ENCODE results near the gene PAK6. TPM values are rescaled to one million over a fixed set of nuclear protein-coding genes. Genes with fewer than 3 reads are reported as not detected.

PAK6 gene
- total and polyA plus RNA-seq, 2 experiments from 2014 or later, result 2.6 to 2.7 TPM

DNA sequence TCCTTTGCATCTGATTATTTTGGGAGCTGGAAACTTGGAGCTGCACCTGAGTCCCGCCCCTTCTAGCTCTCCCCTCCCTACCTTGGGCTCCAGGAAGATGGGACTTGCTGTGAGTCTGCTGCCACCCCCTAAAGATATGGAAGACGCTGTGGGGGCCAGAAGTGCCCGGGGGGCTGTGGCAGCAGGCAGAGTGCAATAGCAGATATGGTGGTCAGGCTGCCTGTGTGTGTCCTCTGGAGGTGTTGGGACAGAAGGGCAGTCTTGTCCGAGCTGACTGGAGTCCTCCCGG is 485 bp downstream of the PAK6 start:
- H3K27ac ChIP-seq, result no peak overlapping the region
- 31% methylated on average over 5 of the region's 5 CpGs for WGBS (ENCODE audit: low lambda C conversion rate, missing lambda C conversion rate)
- TF ChIP-seq, protein P1, sequence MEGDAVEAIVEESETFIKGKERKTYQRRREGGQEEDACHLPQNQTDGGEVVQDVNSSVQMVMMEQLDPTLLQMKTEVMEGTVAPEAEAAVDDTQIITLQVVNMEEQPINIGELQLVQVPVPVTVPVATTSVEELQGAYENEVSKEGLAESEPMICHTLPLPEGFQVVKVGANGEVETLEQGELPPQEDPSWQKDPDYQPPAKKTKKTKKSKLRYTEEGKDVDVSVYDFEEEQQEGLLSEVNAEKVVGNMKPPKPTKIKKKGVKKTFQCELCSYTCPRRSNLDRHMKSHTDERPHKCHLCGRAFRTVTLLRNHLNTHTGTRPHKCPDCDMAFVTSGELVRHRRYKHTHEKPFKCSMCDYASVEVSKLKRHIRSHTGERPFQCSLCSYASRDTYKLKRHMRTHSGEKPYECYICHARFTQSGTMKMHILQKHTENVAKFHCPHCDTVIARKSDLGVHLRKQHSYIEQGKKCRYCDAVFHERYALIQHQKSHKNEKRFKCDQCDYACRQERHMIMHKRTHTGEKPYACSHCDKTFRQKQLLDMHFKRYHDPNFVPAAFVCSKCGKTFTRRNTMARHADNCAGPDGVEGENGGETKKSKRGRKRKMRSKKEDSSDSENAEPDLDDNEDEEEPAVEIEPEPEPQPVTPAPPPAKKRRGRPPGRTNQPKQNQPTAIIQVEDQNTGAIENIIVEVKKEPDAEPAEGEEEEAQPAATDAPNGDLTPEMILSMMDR (IDR thresholded peaks at IDR 0.05; ENCODE audit: poor library complexity), result no peak
- H3K36me3 ChIP-seq (replicated peaks; ENCODE audit: insufficient read depth, low read depth), result no peaks in the 10 kb centered on the region
- H3K4me3 ChIP-seq, result no peak overlapping the region
- H3K9me2 ChIP-seq (replicated peaks; ENCODE audit: insufficient read depth), result no peaks in the 10 kb centered on the region
- H3K4me2 ChIP-seq, result peak overlapping the region; percentile 96
- no peaks in the 10 kb centered on the region for H4K20me1 ChIP-seq (ENCODE audit: insufficient read depth, poor library complexity, severe bottlenecking)
- no peaks in the 10 kb centered on the region for H3K79me2 ChIP-seq
- no peaks in the 10 kb centered on the region for H3K27me3 ChIP-seq
- peaks cover 6% of the 10 kb centered on the region for H3K4me1 ChIP-seq (ENCODE audit: insufficient read depth)
- H3K9me3 ChIP-seq (ENCODE audit: low read depth), result no peaks in the 10 kb centered on the region
- DNase-seq (ENCODE audit: low spot score), result no peak
- H2AFZ ChIP-seq, result peak overlapping the region; percentile 89

DNA sequence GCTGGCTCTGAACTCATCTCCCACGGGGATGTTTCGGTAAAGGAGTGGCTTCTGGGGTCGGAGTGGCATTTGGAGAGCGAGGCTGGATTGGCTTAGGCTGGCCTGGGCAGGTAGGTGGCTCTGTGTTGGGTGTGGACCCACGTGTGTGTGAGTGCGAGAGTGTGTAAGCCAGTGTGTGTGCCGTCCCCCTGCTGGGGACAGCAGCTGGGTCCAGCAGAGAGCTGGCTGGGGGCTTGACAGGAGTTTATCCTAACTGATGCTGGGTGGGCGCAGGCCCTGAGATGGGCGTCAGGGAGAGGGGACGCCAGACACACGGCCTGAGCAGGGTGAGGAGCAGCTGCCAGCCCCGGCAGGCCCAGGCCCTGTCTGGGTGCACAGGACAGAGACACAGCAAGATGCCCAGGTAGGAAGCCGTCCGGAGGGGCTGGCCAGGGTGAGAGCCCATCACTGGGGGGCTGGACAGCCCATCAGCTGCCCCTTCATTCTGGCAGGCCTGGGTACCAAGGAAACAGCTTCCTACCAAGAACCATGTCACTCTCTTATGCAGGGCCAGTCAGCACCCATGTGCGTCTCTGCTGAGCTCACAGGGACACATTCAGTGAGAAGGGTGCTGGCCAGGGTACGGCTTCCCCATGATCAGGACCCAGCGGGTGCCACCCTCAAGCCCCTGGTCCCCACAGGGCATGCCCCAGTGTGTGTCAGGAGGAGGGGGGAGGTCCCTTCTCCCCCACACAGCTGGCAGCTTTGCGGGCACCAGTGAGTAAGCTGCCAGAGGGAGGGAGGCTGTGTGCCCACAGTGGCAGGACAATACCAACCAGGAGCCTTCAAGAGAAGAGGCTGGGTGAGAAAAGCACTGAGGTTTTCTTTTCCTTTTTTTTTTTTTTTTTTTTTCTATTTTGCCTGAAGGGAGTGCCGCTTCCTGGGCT is 1.1 kb downstream of the PAK6 start:
- no peaks in the 10 kb centered on the region for H3K36me3 ChIP-seq (replicated peaks; ENCODE audit: insufficient read depth, low read depth)
- H3K27me3 ChIP-seq, result no peaks in the 10 kb centered on the region
- no peaks in the 10 kb centered on the region for H3K9me3 ChIP-seq (ENCODE audit: low read depth)
- H3K9me2 ChIP-seq (replicated peaks; ENCODE audit: insufficient read depth), result no peaks in the 10 kb centered on the region
- H2AFZ ChIP-seq, result no peak overlapping the region
- WGBS (ENCODE audit: low lambda C conversion rate, missing lambda C conversion rate), result 90% methylated on average over 19 of the region's 19 CpGs
- peaks cover 9% of the 10 kb centered on the region for H3K4me1 ChIP-seq (ENCODE audit: insufficient read depth)
- H4K20me1 ChIP-seq (ENCODE audit: insufficient read depth, poor library complexity, severe bottlenecking), result no peaks in the 10 kb centered on the region
- TF ChIP-seq EZH2 (IDR thresholded peaks at IDR 0.05; ENCODE audit: borderline replicate concordance) (no peak), EZH2phosphoT487 (IDR thresholded peaks at IDR 0.05; ENCODE audit: low read depth, severe bottlenecking, unreplicated experiment) (no peak)
- TF ChIP-seq, protein P1 (IDR thresholded peaks at IDR 0.05; ENCODE audit: poor library complexity), result no peak
- DNase-seq (ENCODE audit: low spot score), result no peak
- H3K4me2 ChIP-seq, result peak overlapping the region; percentile 96
- no peaks in the 10 kb centered on the region for H3K79me2 ChIP-seq
- H3K4me3 ChIP-seq, result no peak overlapping the region
- no peak overlapping the region for H3K27ac ChIP-seq

DNA sequence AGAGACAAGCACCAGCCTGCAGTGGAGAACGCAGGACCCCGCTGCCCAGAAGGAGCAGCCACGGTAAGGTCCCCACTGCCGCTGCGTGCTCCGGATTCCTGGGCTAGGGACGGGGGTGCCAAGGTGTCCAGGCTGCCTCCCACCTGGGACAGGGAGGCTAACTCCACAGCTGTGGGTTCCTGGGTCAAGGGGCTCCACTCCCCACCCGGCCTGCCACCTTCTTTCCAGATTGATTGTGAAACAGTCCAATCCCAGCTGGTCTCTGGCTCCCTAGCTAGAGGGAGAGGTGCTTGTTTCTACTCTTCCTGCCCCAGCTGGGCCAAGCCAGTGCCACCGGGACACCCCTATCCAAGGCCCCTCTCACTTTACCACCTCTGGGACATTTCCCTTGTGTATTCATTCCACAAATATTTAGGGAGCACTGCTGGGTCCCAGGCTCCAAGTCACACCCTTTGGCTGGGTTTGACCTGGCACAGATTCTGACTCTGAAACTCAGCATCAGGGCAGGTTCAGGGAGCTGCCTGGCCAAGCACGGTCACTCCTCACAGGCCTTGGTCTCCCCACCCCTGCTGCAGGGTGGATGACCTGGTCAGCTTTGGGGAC is 1.9 kb downstream of the PAK6 start:
- no peak for TF ChIP-seq EZH2phosphoT487 (IDR thresholded peaks at IDR 0.05; ENCODE audit: low read depth, severe bottlenecking, unreplicated experiment)
- TF ChIP-seq, protein P1 (IDR thresholded peaks at IDR 0.05; ENCODE audit: poor library complexity), result no peak
- TF ChIP-seq EZH2 (IDR thresholded peaks at IDR 0.05; ENCODE audit: borderline replicate concordance), result no peak
- Histone ChIP-seq H3K27ac (no peak overlapping the region), H3K79me2 (no peaks in the 10 kb centered on the region), H3K36me3 (replicated peaks; ENCODE audit: insufficient read depth, low read depth) (no peaks in the 10 kb centered on the region), H3K4me3 (no peak overlapping the region), H3K4me1 (ENCODE audit: insufficient read depth) (peaks cover 14% of the 10 kb centered on the region), H3K9me2 (replicated peaks; ENCODE audit: insufficient read depth) (no peaks in the 10 kb centered on the region), H3K27me3 (no peaks in the 10 kb centered on the region), H4K20me1 (ENCODE audit: insufficient read depth, poor library complexity, severe bottlenecking) (no peaks in the 10 kb centered on the region), H3K9me3 (ENCODE audit: low read depth) (no peaks in the 10 kb centered on the region), H2AFZ (no peak overlapping the region), H3K4me2 (no peak overlapping the region)
- 90% methylated on average over 10 of the region's 10 CpGs for WGBS (ENCODE audit: low lambda C conversion rate, missing lambda C conversion rate)
- DNase-seq (ENCODE audit: low spot score), result no peak

Measured in hepatocyte (in vitro differentiated cells).